Endothelial cell of umbilical vein (primary cell): ENCODE data around the gene ZNF580. TPM values are rescaled to one million over a fixed set of nuclear protein-coding genes. Genes with fewer than 3 reads are reported as not detected.
A peak's percentile ranks its signal among the peaks of the same experiment; 100 is the strongest.

Experiments
- BruUV-seq: library from RNA; stranded (reverse); fragments of 400-500 nt; replicated peaks from 2 replicates; lab custom pipeline; 2021; lab: Mats Ljungman, UMichigan
- CTCF ChIA-PET: fragments of 300-600, 350-600 bp; sonication (Branson Sonifier 250); formaldehyde crosslinking; loops from one replicate; lab custom pipeline; 2021; ENCODE audit warnings: antibody characterized with exemption, inconsistent platforms; lab: Charles Lee
- POLR2A ChIA-PET: fragments of 300-600, 350-600 bp; sonication (Branson Sonifier 250); formaldehyde crosslinking; loops from one replicate; lab custom pipeline; 2021; ENCODE audit warnings: antibody characterized with exemption, inconsistent platforms; lab: Charles Lee
- DNase-seq: peaks from one replicate; pipeline ENCODE4 v3.0.0-alpha.2; 2011; ENCODE audit warnings: low read depth, low spot score
- FAIRE-seq: peaks from 2 replicates; lab custom pipeline; 2011; peaks lifted over from hg19 to GRCh38; lab: Jason Lieb, UNC
- H2AFZ ChIP-seq: 2 replicates; pipeline ENCODE4 v1.6.0; 2012; ENCODE audit warnings: low read depth, low read length, control low read depth, inconsistent platforms
- H3K27ac ChIP-seq: 2 replicates; pipeline ENCODE4 v1.5.1; 2011; ENCODE audit warnings: low read depth, mild to moderate bottlenecking, control low read depth, low read length, moderate library complexity; ENCODE audit not compliant: insufficient read depth
- H3K27me3 ChIP-seq, 2 experiments: 2 replicates each; pipeline versions ENCODE4 v1.6.0 to v1.6.1; 2011; ENCODE audit warnings: low read length in 2 of 2, mixed read lengths in 1 of 2; ENCODE audit not compliant: control insufficient read depth in 2 of 2, insufficient read depth in 2 of 2
- H3K36me3 ChIP-seq, 2 experiments: 2 replicates in 1 of 2; 3 replicates in 1 of 2; pipeline ENCODE4 v1.5.1; 2011; ENCODE audit warnings: low read length in 2 of 2, mild to moderate bottlenecking in 1 of 2, moderate library complexity in 1 of 2; ENCODE audit not compliant: control insufficient read depth in 2 of 2, insufficient read depth in 2 of 2; ENCODE audit errors: extremely low read depth in 1 of 2
- H3K4me1 ChIP-seq: 3 replicates; pipeline ENCODE4 v1.5.1; 2011; ENCODE audit warnings: mild to moderate bottlenecking, low read length; ENCODE audit not compliant: control insufficient read depth, insufficient read depth; ENCODE audit errors: extremely low read depth
- H3K4me2 ChIP-seq: 2 replicates; pipeline ENCODE4 v1.6.1; 2011; ENCODE audit warnings: low read length, control low read depth, mixed read lengths; ENCODE audit not compliant: insufficient read depth
- H3K4me3 ChIP-seq, 3 experiments: fragments of 200-600 bp in 1 of 3; sonication (generic), shearing (Covaris generic) in 1 of 3; replicated peaks in 1 of 3; 2 replicates each; pipeline ENCODE4 v1.5.1; 2011 to 2016; ENCODE audit warnings: control low read depth in 3 of 3, low read length in 3 of 3, mild to moderate bottlenecking in 2 of 3, inconsistent platforms in 1 of 3, low read depth in 1 of 3, moderate library complexity in 1 of 3; ENCODE audit not compliant: insufficient read depth in 1 of 3
- H3K79me2 ChIP-seq: 2 replicates; pipeline ENCODE4 v1.6.0; 2012; ENCODE audit warnings: low read length, inconsistent platforms; ENCODE audit not compliant: control insufficient read depth, insufficient read depth
- H3K9ac ChIP-seq: replicated peaks from 2 replicates; pipeline ENCODE3; 2011; ENCODE audit warnings: low read length, control low read depth; ENCODE audit not compliant: insufficient read depth; ENCODE audit errors: extremely low read depth
- H3K9me1 ChIP-seq: replicated peaks from 3 replicates; pipeline ENCODE4 v1.6.0; 2011; ENCODE audit warnings: mild to moderate bottlenecking, low read length; ENCODE audit not compliant: control insufficient read depth, insufficient read depth; ENCODE audit errors: extremely low read depth
- H3K9me3 ChIP-seq: replicated peaks from 2 replicates; pipeline ENCODE4 v1.5.1; 2012; ENCODE audit warnings: low read length, inconsistent platforms; ENCODE audit not compliant: control insufficient read depth, insufficient read depth
- H4K20me1 ChIP-seq: replicated peaks from 2 replicates; pipeline ENCODE3; 2011; ENCODE audit warnings: mild to moderate bottlenecking, low read length; ENCODE audit not compliant: control insufficient read depth, insufficient read depth; ENCODE audit errors: extremely low read depth
- EZH2 ChIP-seq: IDR thresholded peaks from 2 replicates; pipeline ENCODE4 v1.6.1; 2012; ENCODE audit warnings: borderline replicate concordance, low read depth, mild to moderate bottlenecking, moderate library complexity, low read length, inconsistent platforms; ENCODE audit not compliant: severe bottlenecking
- FOS ChIP-seq: IDR thresholded peaks from 2 replicates; pipeline ENCODE4 v1.6.1; 2011; ENCODE audit warnings: mild to moderate bottlenecking, low read length, moderate library complexity, borderline replicate concordance; ENCODE audit not compliant: insufficient read depth
- JUN ChIP-seq: IDR thresholded peaks from 2 replicates; pipeline ENCODE4 v1.6.1; 2011; ENCODE audit warnings: borderline replicate concordance, low read depth; ENCODE audit not compliant: insufficient read length, insufficient read depth
- POLR2A ChIP-seq: IDR thresholded peaks from 2 replicates; pipeline ENCODE4 v1.6.1; 2012; ENCODE audit warnings: low read depth, mild to moderate bottlenecking, control low read depth, low read length
- POLR2AphosphoS5 ChIP-seq: IDR thresholded peaks from 2 replicates; pipeline ENCODE4 v1.6.1; 2012; ENCODE audit warnings: low read depth, mild to moderate bottlenecking, control low read depth, low read length, moderate library complexity; ENCODE audit not compliant: insufficient read depth
- dilution Hi-C: fragments of 300-500 bp; cut with MboI; formaldehyde crosslinking; loops from one replicate; pipeline ENCODE4 v1.15.0; 2019; ENCODE audit warnings: low sequenced_read_pairs; ENCODE audit not compliant: extremely low pct_ligation_motif_present
- intact Hi-C: fragments of 100-400 bp; cut with micrococcal nuclease; formaldehyde crosslinking; loops from one replicate; pipeline ENCODE4 v1.10.0; 2022
- polyA plus RNA-seq, 4 experiments: library from polyadenylated mRNA; depleted of rRNA in 3 of 4; stranded (reverse) in 3 of 4; unstranded in 1 of 4; fragments of >200 nt; gene quantifications; 2 replicates each; pipeline versions ENCODE4 v1.2.1 to v1.2.3, GENCODE V29; 2011 to 2012; ENCODE audit warnings: missing spikeins in 1 of 4
- total RNA-seq: library from RNA; stranded (reverse); gene quantifications from 2 replicates; pipeline ENCODE4 v1.2.3, GENCODE V29; 2021
- TF ChIP-seq, protein P1 (sequence below), 2 donors: IDR thresholded peaks; 1 replicate in 1 of 2; 2 replicates in 1 of 2; pipeline ENCODE4 v1.5.1; 2011; ENCODE audit warnings: low read length in 2 of 2, mild to moderate bottlenecking in 2 of 2, moderate library complexity in 2 of 2, control low read depth in 1 of 2, inconsistent platforms in 1 of 2, low read depth in 1 of 2; ENCODE audit not compliant: insufficient read depth in 1 of 2; ENCODE audit errors: extremely low read depth in 1 of 2
- TF ChIP-seq, protein P2 (sequence below): IDR thresholded peaks from 2 replicates; pipeline ENCODE4 v1.6.1; 2011; ENCODE audit not compliant: insufficient read depth, insufficient read length

The ZNF580 gene
- total and polyA plus RNA-seq, 2 donors (not counting 3 experiments of a cell fraction or from before 2014, with no cell fraction given) = 13.7 to 41.1 TPM

DNA sequence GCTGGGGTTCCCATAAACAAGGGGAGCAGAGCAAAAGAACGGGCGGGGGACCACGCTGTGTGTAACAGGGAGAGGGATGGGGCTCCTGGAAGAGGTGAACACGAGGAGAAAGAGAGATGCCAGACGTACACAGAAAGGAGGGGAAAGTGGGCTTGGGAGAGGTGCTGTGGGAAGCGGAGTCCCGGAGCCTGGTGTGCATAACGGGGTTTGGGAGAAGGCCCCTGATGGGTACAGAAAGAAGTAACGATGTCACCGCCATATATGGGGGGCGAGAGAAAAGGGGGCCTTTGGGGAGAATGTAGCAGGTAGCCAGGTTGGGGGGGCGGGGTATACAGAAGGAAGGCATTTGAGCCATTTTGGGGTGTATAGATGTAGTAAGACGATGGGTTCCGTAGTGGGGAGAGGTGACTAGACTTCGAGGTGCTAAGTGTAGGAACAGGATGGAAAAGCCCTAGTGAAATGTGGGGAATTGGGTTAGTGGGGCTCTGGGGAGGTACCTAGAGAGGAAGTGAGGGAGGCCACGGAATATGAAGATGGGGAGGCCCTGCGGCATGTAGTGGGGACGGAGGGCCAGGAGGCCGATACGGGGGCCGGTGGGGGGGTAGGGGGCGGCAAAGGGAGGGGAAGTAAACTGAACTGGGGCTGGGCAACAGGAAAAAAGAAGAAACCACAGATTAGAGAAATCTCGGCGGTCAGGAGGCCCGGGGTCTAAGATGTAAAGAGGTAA is 787 bp downstream of the ZNF580 start:
- FAIRE-seq = no peak
- H3K27ac ChIP-seq = peak overlapping the region; percentile 6
- H3K9me1 ChIP-seq = no peaks in the 10 kb centered on the region
- H3K27me3 ChIP-seq = no peaks in the 10 kb centered on the region
- H3K79me2 ChIP-seq = peaks cover 27% of the 10 kb centered on the region
- DNase-seq = no peak
- intact Hi-C loops (loop anchor here (5.0 kb wide), 1 partner anchor 554 kb away; no protein-coding TSS in a partner anchor), dilution Hi-C loops (no loop called here)
- H4K20me1 ChIP-seq = no peaks in the 10 kb centered on the region
- H3K36me3 ChIP-seq = peaks cover 3 to 10% of the 10 kb centered on the region in 2 experiments
- H3K9ac ChIP-seq = peak overlapping the region; percentile 41
- TF ChIP-seq POLR2AphosphoS5 (no peak), EZH2 (no peak)
- no peaks in the 10 kb centered on the region for H3K9me3 ChIP-seq
- BruUV-seq = no TSS peak
- peak overlapping the region; percentile 59 to 75 (median 60) for H3K4me3 ChIP-seq
- no peak overlapping the region for H2AFZ ChIP-seq
- POLR2A ChIA-PET = interaction anchor here (0.7 to 1.3 kb wide), 3 partner anchors 8 to 15 kb away, joined by 3 to 4 read pairs (median 4); partner anchors contain the start of gene U2AF2
- H3K4me2 ChIP-seq = peak overlapping the region; percentile 53
- H3K4me1 ChIP-seq = peaks cover 23% of the 10 kb centered on the region
- CTCF ChIA-PET = interaction anchor here (0.7 to 2.0 kb wide), 4 partner anchors 9 to 13 kb away, joined by 3 to 14 read pairs (median 6); no protein-coding TSS in a partner anchor

DNA sequence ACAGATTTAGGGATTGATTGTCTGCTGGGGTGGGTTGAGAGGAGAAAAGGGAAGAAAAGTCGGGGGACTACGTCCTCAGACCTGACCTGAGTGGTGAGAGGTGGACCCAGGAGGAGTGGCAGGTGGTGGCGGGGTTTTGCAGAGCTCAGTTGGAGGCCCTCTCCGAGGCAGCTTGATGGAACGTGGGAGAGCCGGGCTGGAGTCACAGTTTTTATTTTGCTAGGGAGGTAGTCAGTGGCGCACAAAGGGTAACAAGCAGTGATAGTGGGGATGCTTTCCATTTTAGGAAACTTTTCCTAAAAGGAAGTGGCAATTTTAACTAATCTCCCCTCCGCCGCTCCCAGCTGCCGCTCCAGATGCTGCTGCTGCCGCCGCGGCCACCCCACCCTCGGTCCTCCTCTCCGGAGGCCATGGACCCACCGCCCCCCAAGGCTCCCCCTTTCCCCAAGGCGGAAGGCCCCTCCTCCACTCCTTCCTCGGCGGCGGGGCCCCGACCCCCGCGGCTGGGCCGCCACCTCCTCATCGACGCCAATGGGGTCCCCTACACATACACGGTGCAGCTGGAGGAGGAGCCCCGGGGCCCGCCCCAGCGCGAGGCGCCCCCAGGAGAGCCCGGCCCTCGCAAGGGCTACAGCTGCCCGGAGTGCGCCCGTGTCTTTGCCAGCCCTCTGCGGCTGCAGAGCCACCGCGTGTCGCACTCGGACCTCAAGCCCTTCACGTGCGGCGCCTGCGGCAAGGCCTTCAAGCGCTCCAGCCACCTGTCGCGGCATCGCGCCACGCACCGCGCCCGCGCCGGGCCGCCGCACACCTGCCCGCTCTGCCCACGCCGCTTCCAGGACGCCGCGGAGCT is 1.6 kb downstream of the ZNF580 start:
- Histone ChIP-seq H3K4me2 (peak overlapping the region; percentile 53), H2AFZ (no peak overlapping the region), H3K79me2 (peaks cover 24% of the 10 kb centered on the region), H3K27me3 (no peaks in the 10 kb centered on the region), H4K20me1 (no peaks in the 10 kb centered on the region), H3K36me3 (peaks cover 3 to 10% of the 10 kb centered on the region in 2 experiments), H3K27ac (no peak overlapping the region), H3K9me3 (no peaks in the 10 kb centered on the region), H3K4me1 (peaks cover 26% of the 10 kb centered on the region), H3K9ac (peak overlapping the region; percentile 27), H3K4me3 (peak overlapping the region; percentile 46 to 75 (median 60)), H3K9me1 (no peaks in the 10 kb centered on the region)
- TF ChIP-seq, protein P1, sequence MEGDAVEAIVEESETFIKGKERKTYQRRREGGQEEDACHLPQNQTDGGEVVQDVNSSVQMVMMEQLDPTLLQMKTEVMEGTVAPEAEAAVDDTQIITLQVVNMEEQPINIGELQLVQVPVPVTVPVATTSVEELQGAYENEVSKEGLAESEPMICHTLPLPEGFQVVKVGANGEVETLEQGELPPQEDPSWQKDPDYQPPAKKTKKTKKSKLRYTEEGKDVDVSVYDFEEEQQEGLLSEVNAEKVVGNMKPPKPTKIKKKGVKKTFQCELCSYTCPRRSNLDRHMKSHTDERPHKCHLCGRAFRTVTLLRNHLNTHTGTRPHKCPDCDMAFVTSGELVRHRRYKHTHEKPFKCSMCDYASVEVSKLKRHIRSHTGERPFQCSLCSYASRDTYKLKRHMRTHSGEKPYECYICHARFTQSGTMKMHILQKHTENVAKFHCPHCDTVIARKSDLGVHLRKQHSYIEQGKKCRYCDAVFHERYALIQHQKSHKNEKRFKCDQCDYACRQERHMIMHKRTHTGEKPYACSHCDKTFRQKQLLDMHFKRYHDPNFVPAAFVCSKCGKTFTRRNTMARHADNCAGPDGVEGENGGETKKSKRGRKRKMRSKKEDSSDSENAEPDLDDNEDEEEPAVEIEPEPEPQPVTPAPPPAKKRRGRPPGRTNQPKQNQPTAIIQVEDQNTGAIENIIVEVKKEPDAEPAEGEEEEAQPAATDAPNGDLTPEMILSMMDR (IDR thresholded peaks at IDR 0.05; ENCODE audit: extremely low read depth in 1 of 2, insufficient read depth in 1 of 2, low read depth in 1 of 2, low read length in 2 of 2) = no peak
- peak; percentile 38 for TF ChIP-seq POLR2A
- TF ChIP-seq, protein P2, sequence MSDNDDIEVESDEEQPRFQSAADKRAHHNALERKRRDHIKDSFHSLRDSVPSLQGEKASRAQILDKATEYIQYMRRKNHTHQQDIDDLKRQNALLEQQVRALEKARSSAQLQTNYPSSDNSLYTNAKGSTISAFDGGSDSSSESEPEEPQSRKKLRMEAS = no peak
- no peak for TF ChIP-seq FOS
- peak; percentile 16 for TF ChIP-seq POLR2AphosphoS5
- TF ChIP-seq JUN = no peak
- intact Hi-C loops = loop anchor here (1.0 to 5.0 kb wide), 2 partner anchors 7 to 555 kb away; no protein-coding TSS in a partner anchor
- no TSS peak for BruUV-seq
- FAIRE-seq (no peak), DNase-seq (no peak)
- ChIA-PET CTCF (interaction anchor here (1.1 to 2.0 kb wide), 3 partner anchors 9 to 12 kb away, joined by 4 to 14 read pairs (median 7); no protein-coding TSS in a partner anchor), POLR2A (interaction anchor here (0.7 to 1.3 kb wide), 3 partner anchors 9 to 16 kb away, joined by 3 to 4 read pairs (median 4); partner anchors contain the start of gene U2AF2)
- dilution Hi-C loops = no loop called here
